ENCODE results near the gene C1QTNF5. TPM values are rescaled to one million over a fixed set of nuclear protein-coding genes. Genes with fewer than 3 reads are reported as not detected.

C1QTNF5 gene
- total and polyA plus RNA-seq, 2 of the 8 experiments (the other 6 are each of a cell fraction or from before 2014, with no cell fraction given): 2.2 to 2.7 TPM

GRCh38 chr11:119361056-119361787 is 20.5 kb upstream of the C1QTNF5 start:
- Histone ChIP-seq H2BK12ac (ENCODE audit: low read depth, low read length) (no peak overlapping the region), H2BK120ac (replicated peaks; ENCODE audit: low read depth, low read length) (no peak overlapping the region), H4K91ac (replicated peaks; ENCODE audit: insufficient read length, low read length) (no peak overlapping the region), H3K36me3 (ENCODE audit: control insufficient read depth in 2 of 4, insufficient read depth in 4 of 4, low read length in 3 of 4) (peaks cover 0 to 6% (median 5%) of the 10 kb centered on the region in 4 experiments; a peak in 3 of 8 replicates), H2AK5ac (ENCODE audit: low read depth, low read length) (no peak overlapping the region), H3K27ac (ENCODE audit: low read depth, low read length) (no peak overlapping the region), H3K9ac (replicated peaks in 1 of 4; ENCODE audit: extremely low read depth in 1 of 4, low read depth in 3 of 4, low read length in 3 of 4) (no peak overlapping the region; a peak in 1 of 7 replicates), H3K23ac (ENCODE audit: insufficient read length) (no peak overlapping the region), H3K4ac (replicated peaks; ENCODE audit: insufficient read length, low read depth, low read length) (no peak overlapping the region), H3K14ac (ENCODE audit: insufficient read length) (no peak overlapping the region), H3K18ac (ENCODE audit: extremely low read depth, low read length) (no peak overlapping the region; the same call in 1 of the 2 replicates), H3K27me3 (replicated peaks in 1 of 4; ENCODE audit: control insufficient read depth in 3 of 4, extremely low read depth in 1 of 4, insufficient read depth in 3 of 4, low read length in 3 of 4) (peaks cover 18 to 36% (median 31%) of the 10 kb centered on the region in 4 experiments), H3K4me1 (replicated peaks in 1 of 4; ENCODE audit: control insufficient read depth in 3 of 4, insufficient read depth in 4 of 4, low read length in 3 of 4) (peaks cover 12 to 25% (median 20%) of the 10 kb centered on the region in 4 experiments), H3K56ac (replicated peaks; ENCODE audit: insufficient read length, low read depth, low read length) (no peak overlapping the region), H2AFZ (ENCODE audit: low read length) (no peak overlapping the region), H3K4me2 (ENCODE audit: insufficient read depth in 1 of 2, low read depth in 2 of 2, low read length in 2 of 2) (peak overlapping the region; percentile 62 to 71), H3K79me1 (ENCODE audit: low read depth, low read length) (no peaks in the 10 kb centered on the region; the same call in 1 of the 2 replicates), H2BK15ac (ENCODE audit: low read length) (no peak overlapping the region), H3K9me3 (ENCODE audit: insufficient read depth in 2 of 2, low read depth in 1 of 2, low read length in 1 of 2) (no peaks in the 10 kb centered on the region; a peak in 1 of 4 replicates), H4K8ac (ENCODE audit: extremely low read depth, insufficient read depth, low read length) (no peak overlapping the region), H4K20me1 (replicated peaks in 1 of 2; ENCODE audit: control insufficient read depth in 1 of 2, insufficient read depth in 2 of 2, low read length in 2 of 2) (peaks cover 4 to 21% of the 10 kb centered on the region in 2 experiments), H3K23me2 (ENCODE audit: low read depth, low read length) (peaks cover 6% of the 10 kb centered on the region), H2BK5ac (ENCODE audit: low read depth, low read length) (no peak overlapping the region), H3K79me2 (ENCODE audit: control insufficient read depth in 1 of 2, insufficient read depth in 2 of 2, low read length in 2 of 2) (no peaks in the 10 kb centered on the region), H3K4me3 (ENCODE audit: extremely low read depth in 1 of 4, insufficient read depth in 2 of 4, low read depth in 3 of 4, low read length in 4 of 4) (peak overlapping the region in 3 of 4 experiments; percentile 9 to 28 (median 27); a peak in 3 of 8 replicates), H2BK20ac (ENCODE audit: low read length) (no peak overlapping the region), H4K5ac (ENCODE audit: insufficient read length, low read depth, low read length) (no peak overlapping the region)
- DNase-seq (ENCODE audit: low read depth in 1 of 2, low spot score in 2 of 2) (no peak), FAIRE-seq (peak; percentile 99)
- ChIA-PET CTCF (ENCODE audit: partially characterized antibody) (interaction anchor here (0.6 to 10.9 kb wide), 18 partner anchors 8 to 207 kb away, joined by 3 to 474 read pairs (median 3); partner anchors contain the start of genes C1QTNF5, RNF26 and USP2), POLR2A (ENCODE audit: partially characterized antibody) (interaction anchor here (0.6 to 3.7 kb wide), 8 partner anchors 9 to 114 kb away, joined by 3 to 32 read pairs (median 5); partner anchors contain the start of gene USP2)
- WGBS, 2 experiments (ENCODE audit: extremely low coverage in 1 of 2, insufficient coverage in 1 of 2, insufficient read length in 1 of 2, insufficient replicate concordance in 2 of 2, low coverage in 1 of 2, low lambda C conversion rate in 2 of 2, missing lambda C conversion rate in 1 of 2): 10% methylated on average over 8 of the region's 8 CpGs; no CpG with 5 or more reads in 1 of the 2 experiments
- peak; percentile 73 for TF ChIP-seq MAX (IDR thresholded peaks at IDR 0.05)
- peak; percentile 81 to 89; a peak in 3 of 4 replicates for TF ChIP-seq SIN3A (conservative IDR thresholded peaks at IDR 0.05 in 1 of 2, IDR thresholded peaks at IDR 0.05 in 1 of 2; ENCODE audit: low read depth in 1 of 2, low read length in 2 of 2)
- TF ChIP-seq CTBP2 (IDR thresholded peaks at IDR 0.05; ENCODE audit: borderline replicate concordance, insufficient read depth, insufficient read length, low read length): peak; percentile 89
- peak; percentile 74 for TF ChIP-seq TEAD4 (IDR thresholded peaks at IDR 0.05; ENCODE audit: low read depth, low read length)
- TF ChIP-seq SIX5 (IDR thresholded peaks at IDR 0.05; ENCODE audit: low read depth, low read length): no peak
- no peak for TF ChIP-seq FOSL1 (IDR thresholded peaks at IDR 0.05; ENCODE audit: insufficient read depth, low read depth, low read length)
- peak; percentile 64; the same call in 1 of the 2 replicates for TF ChIP-seq JUND (IDR thresholded peaks at IDR 0.05; ENCODE audit: low read length)

Data from H1 (cell line).